ENCODE results near the gene SPPL2B. TPM values are rescaled to one million over a fixed set of nuclear protein-coding genes. Genes with fewer than 3 reads are reported as not detected.
"Not testable (repeated sequence)": the region's sequence is repeated elsewhere in the genome, so short reads cannot be mapped to it uniquely, and the experiment has no call there.

The SPPL2B gene
- polyA plus RNA-seq, 1 of the 3 experiments (the other 2 are of a cell fraction): 58.1 TPM

DNA sequence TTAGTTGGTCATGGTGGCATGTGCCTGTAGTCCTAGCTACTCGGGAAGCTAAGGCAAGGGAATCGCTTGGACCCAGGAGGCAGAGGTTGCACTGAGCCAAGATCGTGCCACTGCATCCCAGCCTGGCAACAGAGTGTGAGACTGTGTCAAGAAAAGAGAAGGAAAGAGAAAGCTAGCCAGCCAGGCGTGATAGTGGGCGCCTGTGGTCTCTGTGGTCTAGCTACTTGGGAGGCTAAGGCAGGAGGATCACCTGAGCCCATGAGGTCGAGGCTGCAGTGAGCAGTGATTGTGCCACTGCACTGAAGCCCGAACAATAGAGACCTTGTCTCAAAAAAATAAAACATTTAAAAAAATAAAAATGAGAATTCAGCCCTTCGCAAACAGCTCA, 65.6 kb downstream of the SPPL2B start:
- CTCF ChIA-PET: interaction anchor here (1.0 to 3.9 kb wide), 4 partner anchors 42 to 158 kb away, joined by 3 to 19 read pairs (median 4); partner anchors contain the start of gene PLEKHJ1
- no peaks in the 10 kb centered on the region for H3K4me1 ChIP-seq (ENCODE audit: control insufficient read depth in 1 of 2, insufficient read depth in 2 of 2, low read depth in 1 of 2, low read length in 1 of 2)
- H3K9me2 ChIP-seq: no peaks in the 10 kb centered on the region
- H3K9me3 ChIP-seq: no peaks in the 10 kb centered on the region
- no peaks in the 10 kb centered on the region for H4K20me1 ChIP-seq (ENCODE audit: insufficient read depth)
- 44% methylated on average over 8 of the region's 8 CpGs for WGBS (ENCODE audit: low lambda C conversion rate)
- H3K4me2 ChIP-seq: no peak overlapping the region
- TF ChIP-seq, protein P1, sequence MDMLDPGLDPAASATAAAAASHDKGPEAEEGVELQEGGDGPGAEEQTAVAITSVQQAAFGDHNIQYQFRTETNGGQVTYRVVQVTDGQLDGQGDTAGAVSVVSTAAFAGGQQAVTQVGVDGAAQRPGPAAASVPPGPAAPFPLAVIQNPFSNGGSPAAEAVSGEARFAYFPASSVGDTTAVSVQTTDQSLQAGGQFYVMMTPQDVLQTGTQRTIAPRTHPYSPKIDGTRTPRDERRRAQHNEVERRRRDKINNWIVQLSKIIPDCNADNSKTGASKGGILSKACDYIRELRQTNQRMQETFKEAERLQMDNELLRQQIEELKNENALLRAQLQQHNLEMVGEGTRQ (IDR thresholded peaks at IDR 0.05; ENCODE audit: borderline replicate concordance, low read depth, low read length): no peak
- no peaks in the 10 kb centered on the region for H3K36me3 ChIP-seq (replicated peaks in 1 of 2; ENCODE audit: control insufficient read depth in 1 of 2, insufficient read depth in 2 of 2, low read length in 1 of 2)
- POLR2A ChIA-PET: interaction anchor here (0.6 kb wide), 1 partner anchor 120 kb away, joined by 5 read pairs; no protein-coding TSS in a partner anchor
- H3K79me2 ChIP-seq (ENCODE audit: insufficient read depth): no peaks in the 10 kb centered on the region
- H3F3A ChIP-seq (replicated peaks; ENCODE audit: insufficient read depth): peaks cover 3% of the 10 kb centered on the region
- DNase-seq: no peak
- no peak overlapping the region for H3K4me3 ChIP-seq (ENCODE audit: low read depth in 2 of 2, low read length in 1 of 2)
- H3K9ac ChIP-seq: no peak overlapping the region
- H3K27ac ChIP-seq (ENCODE audit: low read depth in 2 of 2, low read length in 1 of 2): no peak overlapping the region
- peaks cover 9% of the 10 kb centered on the region; the same call in 1 of the 2 replicates for H3K27me3 ChIP-seq (ENCODE audit: insufficient read depth)
- H2AFZ ChIP-seq (ENCODE audit: low read depth): no peak overlapping the region

DNA sequence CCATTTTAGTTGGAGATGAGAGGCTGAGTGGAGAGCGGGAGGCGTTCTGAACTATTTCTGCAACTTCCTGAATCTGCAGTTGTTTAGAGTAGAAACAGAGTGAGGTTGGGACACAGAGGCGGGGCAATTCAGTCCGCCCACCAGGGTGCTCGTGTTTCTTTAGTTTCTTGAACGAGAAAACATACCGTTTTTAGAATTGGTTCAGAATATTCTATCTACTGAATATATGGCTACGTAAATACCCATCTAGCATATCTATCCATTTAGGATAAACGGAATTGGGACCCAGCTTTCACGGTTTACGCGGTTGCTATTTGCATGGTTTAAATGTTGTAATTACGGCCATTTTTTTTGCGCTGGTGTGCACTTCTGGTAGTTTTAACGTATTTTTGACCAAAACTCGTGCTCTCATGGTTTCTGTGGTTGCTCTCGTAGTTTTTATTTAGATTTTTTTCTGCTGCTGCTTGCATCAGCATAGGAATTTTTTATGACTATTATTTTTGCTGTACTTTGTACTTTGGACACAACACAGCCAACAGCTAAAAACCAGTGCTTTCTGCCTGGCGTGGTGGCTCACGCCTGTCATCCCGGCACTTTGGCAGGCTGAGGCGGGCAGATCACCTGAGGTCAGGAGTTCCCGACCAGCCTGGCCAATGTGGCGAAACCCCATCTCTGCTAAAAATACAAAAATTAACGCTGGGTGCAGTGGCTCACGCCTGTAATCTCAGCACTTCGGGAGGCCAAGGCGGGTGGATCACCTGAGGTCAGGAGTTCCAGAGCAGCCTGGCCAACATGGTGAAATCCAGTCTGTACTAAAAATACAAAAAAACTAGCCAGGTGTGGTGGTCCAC, 66.2 kb downstream of the SPPL2B start:
- CTCF ChIA-PET: interaction anchor here (1.0 to 3.9 kb wide), 3 partner anchors 43 to 159 kb away, joined by 3 to 19 read pairs (median 6); partner anchors contain the start of gene PLEKHJ1
- H3K27ac ChIP-seq (ENCODE audit: low read depth in 2 of 2, low read length in 1 of 2): no peak overlapping the region

DNA sequence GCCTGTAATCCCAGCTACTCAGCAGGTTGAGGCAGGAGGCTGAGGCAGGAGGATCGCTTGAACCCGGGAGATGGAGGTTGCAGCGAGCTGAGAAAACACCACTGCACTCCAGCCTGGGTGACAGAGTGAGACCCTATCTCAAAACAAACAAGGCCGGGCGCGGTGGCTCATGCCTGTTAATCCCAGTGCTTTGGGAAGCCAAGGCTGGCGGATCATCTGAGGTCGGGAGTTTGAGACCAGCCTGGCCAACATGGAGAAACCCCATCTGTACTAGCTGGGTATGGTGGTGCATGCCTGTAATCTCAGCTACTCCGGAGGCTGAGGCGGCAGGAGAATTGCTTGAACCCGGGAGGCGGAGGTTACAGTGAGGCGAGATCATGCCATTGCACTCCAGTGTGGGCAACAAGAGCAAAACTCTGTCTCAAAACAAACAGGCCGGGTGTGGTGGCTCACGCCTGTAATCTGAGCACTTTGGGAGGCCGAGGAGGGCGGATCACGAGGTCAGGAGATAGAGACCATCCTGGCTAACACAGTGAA, 66.9 kb downstream of the SPPL2B start:
- 80% methylated on average over 14 of the region's 18 CpGs for WGBS (ENCODE audit: low lambda C conversion rate)
- CTCF ChIA-PET: not testable (repeated sequence)

More for the DNA sequence above, 66.2 kb downstream of the SPPL2B start:
- H3K36me3 ChIP-seq (replicated peaks in 1 of 2; ENCODE audit: control insufficient read depth in 1 of 2, insufficient read depth in 2 of 2, low read length in 1 of 2): no peaks in the 10 kb centered on the region
- H3K4me3 ChIP-seq (ENCODE audit: low read depth in 2 of 2, low read length in 1 of 2): no peak overlapping the region
- H4K20me1 ChIP-seq (ENCODE audit: insufficient read depth): no peaks in the 10 kb centered on the region
- peaks cover 3% of the 10 kb centered on the region; the same call in 1 of the 2 replicates for H3K27me3 ChIP-seq (ENCODE audit: insufficient read depth)
- H3K4me1 ChIP-seq (ENCODE audit: control insufficient read depth in 1 of 2, insufficient read depth in 2 of 2, low read depth in 1 of 2, low read length in 1 of 2): no peaks in the 10 kb centered on the region
- no peaks in the 10 kb centered on the region for H3K9me2 ChIP-seq
- no peaks in the 10 kb centered on the region for H3K9me3 ChIP-seq
- TF ChIP-seq, protein P2, sequence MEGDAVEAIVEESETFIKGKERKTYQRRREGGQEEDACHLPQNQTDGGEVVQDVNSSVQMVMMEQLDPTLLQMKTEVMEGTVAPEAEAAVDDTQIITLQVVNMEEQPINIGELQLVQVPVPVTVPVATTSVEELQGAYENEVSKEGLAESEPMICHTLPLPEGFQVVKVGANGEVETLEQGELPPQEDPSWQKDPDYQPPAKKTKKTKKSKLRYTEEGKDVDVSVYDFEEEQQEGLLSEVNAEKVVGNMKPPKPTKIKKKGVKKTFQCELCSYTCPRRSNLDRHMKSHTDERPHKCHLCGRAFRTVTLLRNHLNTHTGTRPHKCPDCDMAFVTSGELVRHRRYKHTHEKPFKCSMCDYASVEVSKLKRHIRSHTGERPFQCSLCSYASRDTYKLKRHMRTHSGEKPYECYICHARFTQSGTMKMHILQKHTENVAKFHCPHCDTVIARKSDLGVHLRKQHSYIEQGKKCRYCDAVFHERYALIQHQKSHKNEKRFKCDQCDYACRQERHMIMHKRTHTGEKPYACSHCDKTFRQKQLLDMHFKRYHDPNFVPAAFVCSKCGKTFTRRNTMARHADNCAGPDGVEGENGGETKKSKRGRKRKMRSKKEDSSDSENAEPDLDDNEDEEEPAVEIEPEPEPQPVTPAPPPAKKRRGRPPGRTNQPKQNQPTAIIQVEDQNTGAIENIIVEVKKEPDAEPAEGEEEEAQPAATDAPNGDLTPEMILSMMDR (IDR thresholded peaks at IDR 0.05): no peak
- no peak for TF ChIP-seq YY1 (IDR thresholded peaks at IDR 0.05; ENCODE audit: low read depth)
- 78% methylated on average over 25 of the region's 27 CpGs for WGBS (ENCODE audit: low lambda C conversion rate)
- no peaks in the 10 kb centered on the region for H3K79me2 ChIP-seq (ENCODE audit: insufficient read depth)
- POLR2A ChIA-PET: no interaction called here
- H3K9ac ChIP-seq: no peak overlapping the region
- no peak overlapping the region for H2AFZ ChIP-seq (ENCODE audit: low read depth)
- H3K4me2 ChIP-seq: no peak overlapping the region
- DNase-seq: no peak
- peaks cover 3% of the 10 kb centered on the region for H3F3A ChIP-seq (replicated peaks; ENCODE audit: insufficient read depth)

DNA sequence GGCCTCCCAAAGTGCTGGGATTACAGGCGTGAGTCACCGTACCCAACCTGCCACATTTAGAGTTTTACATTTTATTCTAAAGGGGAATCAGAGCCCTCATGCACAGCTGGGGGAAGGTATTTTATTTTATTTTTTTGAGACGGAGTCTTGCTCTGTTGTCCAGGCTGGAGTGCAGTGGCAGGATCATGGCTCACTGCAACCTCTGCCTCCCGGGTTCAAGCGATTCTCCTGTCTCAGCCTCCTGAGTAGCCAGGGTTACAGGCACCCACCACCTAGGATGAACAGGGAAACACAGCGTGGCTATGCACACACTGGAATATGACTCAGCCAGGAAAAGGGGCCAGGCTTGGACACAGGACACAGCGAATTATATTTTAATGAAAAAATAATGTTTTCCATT, 68.7 kb downstream of the SPPL2B start:
- H4K20me1 ChIP-seq (ENCODE audit: insufficient read depth); H3K4me1 ChIP-seq (ENCODE audit: control insufficient read depth in 1 of 2, insufficient read depth in 2 of 2, low read depth in 1 of 2, low read length in 1 of 2); H3K4me2 ChIP-seq; H3K27me3 ChIP-seq (ENCODE audit: insufficient read depth); H3K9me3 ChIP-seq; H3K36me3 ChIP-seq (replicated peaks in 1 of 2; ENCODE audit: control insufficient read depth in 1 of 2, insufficient read depth in 2 of 2, low read length in 1 of 2); DNase-seq; H2AFZ ChIP-seq (ENCODE audit: low read depth); H3F3A ChIP-seq (replicated peaks; ENCODE audit: insufficient read depth); H3K79me2 ChIP-seq (ENCODE audit: insufficient read depth); H3K4me3 ChIP-seq (ENCODE audit: low read depth in 2 of 2, low read length in 1 of 2); H3K9ac ChIP-seq; H3K27ac ChIP-seq (ENCODE audit: low read depth in 2 of 2, low read length in 1 of 2); POLR2A ChIA-PET; H3K9me2 ChIP-seq: not testable (repeated sequence)
- WGBS (ENCODE audit: low lambda C conversion rate): 75% methylated on average over 7 of the region's 7 CpGs
- CTCF ChIA-PET: interaction anchor here (1.8 kb wide), 1 partner anchor 103 kb away, joined by 3 read pairs; no protein-coding TSS in a partner anchor

More for the DNA sequence above, 66.9 kb downstream of the SPPL2B start:
- H3K9me3 ChIP-seq; H2AFZ ChIP-seq (ENCODE audit: low read depth); DNase-seq; H3F3A ChIP-seq (replicated peaks; ENCODE audit: insufficient read depth); H4K20me1 ChIP-seq (ENCODE audit: insufficient read depth); H3K9ac ChIP-seq; H3K9me2 ChIP-seq; POLR2A ChIA-PET; H3K4me2 ChIP-seq; H3K27me3 ChIP-seq (ENCODE audit: insufficient read depth); H3K36me3 ChIP-seq (replicated peaks in 1 of 2; ENCODE audit: control insufficient read depth in 1 of 2, insufficient read depth in 2 of 2, low read length in 1 of 2); H3K4me3 ChIP-seq (ENCODE audit: low read depth in 2 of 2, low read length in 1 of 2); H3K27ac ChIP-seq (ENCODE audit: low read depth in 2 of 2, low read length in 1 of 2); H3K4me1 ChIP-seq (ENCODE audit: control insufficient read depth in 1 of 2, insufficient read depth in 2 of 2, low read depth in 1 of 2, low read length in 1 of 2); H3K79me2 ChIP-seq (ENCODE audit: insufficient read depth): not testable (repeated sequence)
